ENCODE measurements around the gene SEMA3E.

GRCh38 chr7:83559887-83560286 is 89.1 kb downstream of the SEMA3E start:
- TF ChIP-seq EZH2 (IDR thresholded peaks at IDR 0.05; ENCODE audit: borderline replicate concordance, insufficient read depth, low read length, poor library complexity, severe bottlenecking) (no peak), CTCF (IDR thresholded peaks at IDR 0.05; ENCODE audit: poor library complexity, severe bottlenecking) (no peak), POLR2AphosphoS5 (IDR thresholded peaks at IDR 0.05) (no peak), TAF1 (IDR thresholded peaks at IDR 0.05; ENCODE audit: low read depth) (no peak)

Measured in neural cell (in vitro differentiated cells).